ENCODE measurements around the gene BCS1L.

BCS1L gene

DNA sequence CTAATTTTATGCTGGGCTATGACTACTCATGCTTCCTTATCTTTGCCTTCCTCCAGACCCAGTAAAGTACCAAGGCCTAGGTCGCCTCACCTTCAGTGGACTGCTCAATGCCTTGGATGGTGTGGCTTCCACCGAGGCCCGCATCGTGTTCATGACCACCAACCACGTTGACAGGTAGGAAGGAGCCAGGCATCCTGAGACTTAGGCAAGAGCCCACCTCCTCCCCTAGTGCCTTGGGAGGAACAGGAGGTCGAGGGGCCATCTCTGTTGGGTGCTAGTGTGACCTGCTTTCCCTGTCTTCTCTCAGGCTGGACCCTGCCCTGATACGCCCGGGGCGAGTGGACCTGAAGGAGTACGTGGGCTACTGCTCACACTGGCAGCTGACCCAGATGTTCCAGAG lies 3.3 kb downstream of the BCS1L start:
- DNase-seq, result no peak

DNA sequence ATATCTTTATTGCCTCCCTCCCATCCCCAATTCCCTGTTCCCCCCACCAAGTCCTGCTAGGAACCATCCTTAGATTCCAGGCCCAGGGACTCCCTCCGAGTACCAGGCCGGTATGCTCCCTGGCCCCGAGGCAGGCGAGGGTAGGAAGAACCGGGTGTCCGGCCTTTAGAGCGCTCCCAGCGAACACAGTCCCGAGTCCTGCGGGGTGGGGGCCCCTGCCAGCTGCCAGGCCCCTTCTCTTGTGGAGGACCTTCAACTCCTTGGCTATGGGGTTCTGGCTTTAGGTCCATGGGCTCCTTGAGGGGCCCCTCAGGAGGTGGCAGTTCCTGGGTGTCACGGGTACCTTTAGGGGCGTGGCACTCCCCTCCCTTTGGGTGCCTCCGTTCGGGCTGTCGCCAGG lies 4.4 kb downstream of the BCS1L start:
- no peak for DNase-seq

- no peak for DNase-seq
Observed at GRCh38 chr2:218664653-218665052, 5.2 kb downstream of the BCS1L start.

GRCh38 chr2:218671097-218671653 lies 11.7 kb downstream of the BCS1L start:
- DNase-seq, result no peak

GRCh38 chr2:218671654-218672566 lies 12.4 kb downstream of the BCS1L start, which contains the start of the genes RNF25 and STK36:
TSS of gene RNF25 (minus strand) at chr2:218672002. CDS start at chr2:218671970, 32 bp downstream.
TSS of gene STK36 (plus strand) at chr2:218672086. CDS start at chr2:218672830, 744 bp downstream.
- peak; percentile 84 for DNase-seq

- no peak for DNase-seq
Observed at GRCh38 chr2:218679119-218679518, 19.6 kb downstream of the BCS1L start.

GRCh38 chr2:218680061-218680460 lies 20.6 kb downstream of the BCS1L start:
- DNase-seq, result no peak

- peak; percentile 55 for DNase-seq
Observed at GRCh38 chr2:218687400-218688060, 28.0 kb downstream of the BCS1L start.

DNA sequence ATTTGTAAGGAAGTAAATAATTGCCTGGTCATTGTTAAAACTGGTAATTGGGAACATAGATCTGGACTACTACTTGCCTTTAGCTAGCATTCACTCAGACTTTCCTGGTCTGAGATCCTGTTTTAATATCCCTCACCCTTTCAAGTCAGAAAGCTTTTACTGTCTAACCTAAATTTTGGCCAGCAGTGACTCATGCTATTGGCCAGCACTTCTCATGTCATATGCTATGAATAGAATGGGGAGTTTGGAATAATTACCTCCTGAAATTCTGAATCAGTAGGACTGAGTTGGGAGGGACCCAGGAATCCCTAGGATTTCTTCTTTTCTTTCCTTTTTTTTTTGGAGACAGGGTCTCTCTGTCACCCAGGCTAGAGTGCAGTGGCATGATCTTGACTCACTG lies 31.8 kb downstream of the BCS1L start:
- DNase-seq, result no peak

GRCh38 chr2:218694405-218695145 lies 35.1 kb downstream of the BCS1L start:
- DNase-seq, result no peak

DNA sequence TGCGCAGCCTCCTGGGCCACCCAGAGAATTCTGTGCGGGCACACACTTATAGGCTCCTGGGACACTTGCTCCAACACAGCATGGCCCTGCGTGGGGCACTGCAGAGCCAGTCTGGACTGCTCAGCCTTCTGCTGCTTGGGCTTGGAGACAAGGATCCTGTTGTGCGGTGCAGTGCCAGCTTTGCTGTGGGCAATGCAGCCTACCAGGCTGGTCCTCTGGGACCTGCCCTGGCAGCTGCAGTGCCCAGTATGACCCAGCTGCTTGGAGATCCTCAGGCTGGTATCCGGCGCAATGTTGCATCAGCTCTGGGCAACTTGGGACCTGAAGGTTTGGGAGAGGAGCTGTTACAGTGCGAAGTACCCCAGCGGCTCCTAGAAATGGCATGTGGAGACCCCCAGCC lies 39.4 kb downstream of the BCS1L start:
- DNase-seq, result no peak

DNA sequence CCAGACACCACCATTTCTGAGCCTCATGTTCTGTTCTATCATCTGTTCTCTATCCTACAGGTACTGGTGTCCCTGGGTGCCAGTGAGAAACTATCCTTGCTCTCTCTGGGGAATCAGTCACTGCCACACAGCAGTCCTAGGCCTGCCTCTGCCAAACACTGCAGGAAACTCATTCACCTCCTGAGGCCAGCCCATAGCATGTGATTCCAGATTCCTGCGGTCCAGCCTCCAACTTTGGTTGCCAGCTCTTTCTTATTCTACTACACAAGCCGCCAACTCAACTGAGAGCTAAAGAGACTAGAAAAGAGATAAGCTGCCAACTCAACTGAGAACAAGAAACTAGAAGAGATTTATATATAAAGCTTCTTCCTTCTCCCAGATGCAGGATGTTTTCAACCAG lies 42.3 kb downstream of the BCS1L start:
- DNase-seq, result no peak

GRCh38 chr2:218703341-218703740 lies 43.9 kb downstream of the BCS1L start:
- DNase-seq, result no peak

- DNase-seq, result no peak
Observed at GRCh38 chr2:218708086-218708485, 48.6 kb downstream of the BCS1L start.

- no peak for DNase-seq
Observed at GRCh38 chr2:218709908-218710307, 50.4 kb downstream of the BCS1L start.

GRCh38 chr2:218710334-218710686 lies 50.8 kb downstream of the BCS1L start:
- no peak for DNase-seq

GRCh38 chr2:218710687-218711549 lies 51.4 kb downstream of the BCS1L start, which contains the start of gene TTLL4:
TSS of gene TTLL4 (plus strand) at chr2:218710835. CDS start at chr2:218737677, 26,842 bp downstream.
- DNase-seq, result peak; percentile 99

DNA sequence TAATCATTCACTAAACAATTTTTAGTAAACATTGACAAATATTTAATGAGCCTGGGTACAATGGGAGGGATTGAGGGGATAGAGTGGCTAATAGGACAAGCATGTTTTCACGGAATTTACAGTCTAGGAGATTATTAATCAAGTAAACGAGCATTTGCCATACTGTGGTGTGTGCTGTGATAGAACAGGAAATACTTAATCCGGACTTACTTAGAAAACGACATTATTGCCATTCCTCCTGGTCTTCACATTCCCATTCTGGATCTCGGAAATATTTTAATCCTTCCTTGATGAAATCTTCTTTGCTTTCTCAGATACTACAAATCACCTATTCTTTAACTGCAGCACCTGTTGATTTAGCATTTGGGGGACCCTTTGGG lies 52.1 kb downstream of the BCS1L start:
- no peak for DNase-seq

All from CD4-positive, alpha-beta T cell treated with Interleukin-10 for 1 hour (primary cell).